NCI-H1417 treated with DMSO at 0.1 percent for 48 hours (cell line): ENCODE data around the gene ACP7.
"Not testable (repeated sequence)": the region's sequence is repeated elsewhere in the genome, so short reads cannot be mapped to it uniquely, and the experiment has no call there.

Experiments used
- DNase-seq: peaks from one replicate; lab custom pipeline; 2025; lab: John Stamatoyannopoulos, UW

The ACP7 gene, protein sequence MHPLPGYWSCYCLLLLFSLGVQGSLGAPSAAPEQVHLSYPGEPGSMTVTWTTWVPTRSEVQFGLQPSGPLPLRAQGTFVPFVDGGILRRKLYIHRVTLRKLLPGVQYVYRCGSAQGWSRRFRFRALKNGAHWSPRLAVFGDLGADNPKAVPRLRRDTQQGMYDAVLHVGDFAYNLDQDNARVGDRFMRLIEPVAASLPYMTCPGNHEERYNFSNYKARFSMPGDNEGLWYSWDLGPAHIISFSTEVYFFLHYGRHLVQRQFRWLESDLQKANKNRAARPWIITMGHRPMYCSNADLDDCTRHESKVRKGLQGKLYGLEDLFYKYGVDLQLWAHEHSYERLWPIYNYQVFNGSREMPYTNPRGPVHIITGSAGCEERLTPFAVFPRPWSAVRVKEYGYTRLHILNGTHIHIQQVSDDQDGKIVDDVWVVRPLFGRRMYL

DNA sequence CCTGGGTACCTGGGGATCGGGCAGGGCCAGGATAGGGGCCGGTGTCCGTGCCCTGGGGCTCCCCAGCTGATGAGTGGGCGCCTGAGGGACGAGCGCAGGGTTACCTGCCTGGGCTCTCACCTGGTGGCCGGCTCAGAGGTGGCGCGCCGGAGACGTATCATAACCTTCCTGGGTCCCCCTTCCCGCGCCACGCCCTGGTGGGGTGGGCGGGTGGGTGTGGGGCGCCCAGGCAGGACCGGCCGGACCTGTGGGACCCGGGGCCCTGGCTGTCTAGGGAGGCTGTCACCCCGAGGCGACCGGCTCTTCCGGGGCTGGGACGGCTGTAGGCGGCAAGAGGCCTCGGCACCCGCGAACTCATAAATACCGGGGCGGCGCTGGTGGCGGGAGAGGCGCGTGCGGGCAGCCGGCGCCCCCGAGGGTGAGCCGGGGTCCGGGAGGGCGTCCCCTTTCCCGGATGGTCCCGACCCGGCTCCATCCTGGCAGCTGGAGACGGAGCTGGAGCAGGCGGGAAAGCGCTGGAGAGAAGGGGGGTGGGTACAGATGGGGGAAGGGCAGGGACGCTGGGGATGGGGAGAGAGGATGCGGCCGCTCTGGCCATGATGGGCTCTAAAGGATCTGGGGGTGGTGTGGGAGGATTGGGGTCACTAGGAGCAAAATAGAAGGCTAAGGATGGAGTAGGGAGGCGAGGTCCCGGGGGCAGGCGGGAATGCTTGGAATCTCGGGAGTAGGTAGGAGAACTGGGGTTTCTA lies at the start of gene ACP7:
TSS of gene ACP7 (plus strand) at position 386 of the 749 bp plus-strand sequence. CDS start 902 bp downstream, outside the sequence.
- DNase-seq = no peak

DNA sequence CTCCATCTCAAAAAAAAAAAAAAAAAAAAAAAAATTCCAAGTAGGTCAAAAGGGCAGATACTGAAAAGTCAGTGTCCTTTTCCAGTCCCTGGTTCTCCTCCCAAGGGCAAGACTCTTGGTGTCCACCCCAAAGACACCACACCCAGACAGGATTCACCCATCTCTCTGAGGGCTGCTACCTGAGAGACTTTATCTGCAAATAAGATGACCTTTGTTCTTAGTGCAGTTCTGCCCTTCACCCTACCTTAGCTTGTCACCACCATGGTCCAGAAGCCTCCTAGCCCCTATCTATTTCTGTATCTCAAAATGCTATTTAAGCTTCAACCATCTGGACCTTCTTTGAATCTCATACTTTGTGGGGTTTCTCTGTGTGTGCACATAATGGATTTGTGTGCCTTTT lies 47.6 kb upstream of the ACP7 start:
- DNase-seq = no peak

DNA sequence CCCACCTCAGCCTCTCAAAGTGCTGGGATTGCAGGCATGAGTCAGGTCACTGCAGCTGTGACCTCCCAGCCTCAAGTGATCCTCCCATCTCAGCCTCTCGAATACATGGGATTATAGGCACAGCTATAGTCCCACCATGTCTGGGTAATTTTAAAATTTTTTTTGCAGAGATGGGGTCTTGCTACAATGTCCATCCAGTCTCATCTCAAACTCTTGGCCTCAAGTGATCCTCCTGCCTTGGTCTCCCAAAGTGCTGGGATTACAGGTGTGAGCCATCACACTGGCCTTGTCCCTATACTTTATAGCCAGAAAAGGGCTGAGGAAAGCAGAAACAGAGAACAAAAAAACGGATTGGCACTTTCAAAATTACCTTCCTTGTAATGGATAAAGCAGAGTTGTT lies 47.0 kb upstream of the ACP7 start:
- no peak for DNase-seq

DNA sequence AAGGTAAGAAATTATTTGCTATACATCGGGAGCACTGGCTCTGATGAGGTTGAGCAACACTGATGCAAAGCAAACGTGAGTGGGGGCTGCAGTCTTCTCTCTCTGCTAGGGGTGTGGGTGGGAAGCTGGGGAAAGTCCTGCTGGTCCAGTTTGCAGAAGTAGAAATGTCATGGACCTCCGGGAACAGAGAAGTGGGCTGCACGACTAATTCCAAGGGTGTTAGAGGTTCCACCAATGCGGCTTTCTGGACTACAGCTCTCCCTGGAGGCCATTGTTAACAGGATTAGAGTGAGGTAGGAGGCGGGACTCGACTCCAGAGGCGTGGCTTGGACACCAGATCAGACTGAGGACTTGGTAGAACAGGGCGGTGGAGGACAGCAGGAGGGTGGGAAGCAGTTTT lies 46.1 kb upstream of the ACP7 start:
- DNase-seq = no peak

DNA sequence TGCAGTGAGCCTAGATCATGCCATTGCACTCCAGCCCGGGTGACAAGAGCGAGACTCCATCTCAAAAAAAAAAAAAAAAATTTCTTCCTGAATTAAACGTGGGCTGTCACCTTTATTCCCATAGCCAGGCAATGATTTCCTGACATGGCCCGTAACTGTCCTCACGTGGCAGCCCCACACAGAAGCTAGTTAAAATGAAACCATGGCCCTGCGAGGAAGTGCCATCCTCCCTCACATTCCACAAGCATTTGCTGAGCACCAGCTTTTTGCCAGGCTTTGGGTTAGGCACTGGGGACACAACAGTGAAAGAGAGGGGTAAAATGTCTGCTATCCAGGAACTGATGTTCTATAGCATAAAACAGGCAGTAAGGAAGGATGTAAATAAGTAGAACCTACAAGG lies 38.7 kb upstream of the ACP7 start:
- DNase-seq = no peak

DNA sequence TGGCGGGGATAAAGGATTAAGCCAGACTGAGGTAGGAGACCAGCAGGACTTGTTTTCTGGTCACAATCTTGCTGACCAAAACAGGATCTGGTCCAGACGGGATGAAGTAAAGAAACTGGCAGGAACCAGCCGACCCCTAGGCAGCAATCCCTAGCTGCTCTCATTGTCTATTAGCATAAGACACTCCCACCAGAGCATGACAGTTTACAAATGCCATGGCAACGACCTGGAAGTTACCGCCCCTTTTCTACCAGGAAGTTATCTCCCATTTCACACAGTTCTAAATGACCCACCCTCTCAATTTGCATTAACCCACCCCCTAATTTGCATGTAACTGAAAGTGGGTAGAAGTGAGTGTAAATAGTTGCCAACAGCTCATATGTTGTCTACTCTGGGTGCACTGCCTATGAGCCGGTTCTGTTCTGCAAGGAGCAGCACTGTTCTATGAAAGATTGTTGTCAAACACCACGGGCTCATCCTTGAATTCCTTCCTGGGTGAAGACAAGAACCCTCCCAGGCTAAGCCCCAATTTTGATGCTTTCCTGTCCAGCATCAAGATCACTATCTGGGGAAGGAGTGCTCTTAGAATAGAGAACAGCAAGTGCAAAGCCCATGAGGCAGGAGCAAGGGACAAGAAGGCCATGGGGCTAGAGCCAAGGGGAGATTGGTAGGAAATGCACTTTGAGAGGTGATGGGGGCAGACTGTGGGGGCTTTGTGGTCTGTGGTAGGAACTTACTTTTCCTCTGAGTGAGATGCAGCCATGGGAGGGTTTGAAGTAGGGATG lies 37.9 kb upstream of the ACP7 start:
- no peak for DNase-seq

DNA sequence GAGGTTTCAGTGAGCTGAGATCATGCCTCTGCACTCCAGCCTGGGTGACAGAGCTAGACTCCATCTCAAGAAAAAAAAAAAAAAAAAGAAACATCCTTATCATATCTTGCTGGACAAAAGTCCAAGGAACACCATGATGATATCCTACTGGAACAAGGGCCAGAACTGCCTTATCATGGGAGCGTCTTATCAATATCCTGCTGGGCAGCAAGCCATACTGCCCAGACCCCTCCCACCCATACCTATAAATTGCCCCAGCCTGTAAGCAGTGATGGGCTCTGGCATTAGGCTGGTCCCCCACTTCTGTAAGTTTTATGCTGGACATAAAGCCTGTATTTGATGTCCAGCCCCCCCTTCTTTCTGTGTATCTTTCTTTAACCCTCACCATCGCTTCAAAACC lies 37.1 kb upstream of the ACP7 start:
- no peak for DNase-seq

DNA sequence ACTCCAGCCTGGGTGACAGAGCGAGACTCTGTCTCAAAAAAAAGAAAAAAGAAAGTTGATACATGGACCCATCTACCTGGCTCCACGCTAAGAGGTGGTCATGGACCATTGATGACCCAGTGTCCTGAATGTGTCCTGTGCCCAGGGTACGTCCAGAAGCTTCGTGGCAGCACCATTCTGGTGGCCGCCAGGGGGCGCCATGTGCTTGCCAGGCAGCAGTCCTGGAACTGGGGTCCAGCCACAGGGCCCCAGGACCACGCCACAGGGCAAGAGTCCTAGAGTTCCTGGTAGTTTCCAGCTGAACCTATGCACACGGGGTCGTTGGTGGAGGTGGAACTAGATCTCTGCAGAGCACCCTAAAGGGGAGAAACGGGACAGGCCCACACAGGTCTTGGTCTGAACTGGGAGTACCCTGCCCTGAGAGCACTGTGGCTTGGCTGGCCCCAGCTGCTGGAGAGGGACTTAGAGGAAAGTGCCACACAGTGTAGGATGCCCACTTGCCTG lies 31.9 kb upstream of the ACP7 start:
- no peak for DNase-seq

DNA sequence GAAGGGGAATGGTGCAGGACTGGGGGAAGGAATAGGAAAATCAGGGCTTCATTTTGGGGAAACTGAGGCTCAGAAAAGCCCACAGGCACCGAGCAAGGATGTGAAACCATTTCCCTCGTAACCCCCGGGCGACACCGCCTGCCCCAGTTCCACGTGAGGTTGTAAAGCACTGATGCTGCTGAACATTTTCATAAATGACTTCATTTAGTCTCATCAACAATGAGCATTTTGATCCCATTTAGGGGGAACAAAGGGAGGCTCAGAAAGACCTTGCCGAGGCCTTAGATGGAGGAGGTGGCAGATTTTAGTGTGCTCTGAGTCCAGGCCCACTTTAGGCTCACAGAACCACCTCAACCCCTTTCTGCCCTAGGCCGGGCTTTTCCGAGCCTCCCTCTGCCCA lies 31.3 kb upstream of the ACP7 start:
- no peak for DNase-seq

DNA sequence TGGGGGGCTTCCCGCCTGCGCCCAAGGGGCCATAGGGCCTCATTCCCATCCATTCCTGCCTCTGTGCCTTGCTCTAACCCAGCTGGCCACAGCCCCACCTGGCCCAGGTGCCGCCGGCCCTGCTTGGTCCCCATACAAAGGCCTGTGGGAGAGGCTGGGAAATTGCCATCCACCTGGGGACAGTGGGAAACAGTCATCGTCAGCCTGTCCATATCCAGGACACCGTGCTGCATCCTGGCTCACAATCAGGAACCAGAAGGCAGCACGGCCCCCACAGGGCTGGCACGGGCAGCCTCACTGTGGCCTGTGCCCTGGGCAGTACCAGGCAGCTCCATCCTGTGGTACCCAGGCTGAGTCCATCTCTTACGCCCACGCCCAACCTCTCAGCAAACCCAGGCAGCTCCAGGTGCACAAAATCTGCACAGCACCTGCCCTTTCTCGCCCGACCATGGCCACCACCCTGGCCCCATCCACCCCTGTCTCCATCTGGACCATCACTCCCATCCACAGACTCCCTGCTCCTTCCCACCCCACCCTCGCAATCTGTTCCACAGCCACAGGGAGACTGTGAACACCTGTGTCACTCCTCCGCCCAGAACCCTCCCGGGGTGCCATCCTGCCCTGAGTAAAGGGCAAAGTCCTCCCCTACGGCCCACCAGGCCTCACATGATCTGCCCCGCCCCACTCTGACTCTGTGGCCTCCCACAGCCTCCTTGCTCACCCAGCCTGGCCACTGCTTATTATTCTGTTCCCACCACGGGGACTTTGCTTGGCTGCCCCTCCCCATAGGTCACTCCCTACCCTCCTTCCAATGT lies 30.7 kb upstream of the ACP7 start:
- DNase-seq = no peak

DNA sequence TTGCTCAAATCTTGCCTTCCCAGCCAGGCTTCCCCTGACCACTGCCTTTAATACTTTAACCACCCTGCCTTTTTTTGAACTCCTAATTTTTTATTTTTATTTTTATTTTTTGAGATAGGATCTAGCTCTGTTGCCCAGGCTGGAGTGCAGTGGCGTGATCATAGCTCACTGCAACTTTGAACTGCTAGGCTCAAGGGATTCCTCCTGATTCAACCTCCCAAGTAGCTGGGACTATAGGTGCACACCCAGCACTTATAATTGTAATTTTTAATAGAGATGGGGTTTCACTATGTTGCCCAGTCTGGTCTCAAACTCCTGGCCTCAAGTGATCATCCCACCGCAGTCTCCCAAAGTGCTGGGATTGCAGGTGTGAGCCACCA lies 30.1 kb upstream of the ACP7 start:
- no peak for DNase-seq

DNA sequence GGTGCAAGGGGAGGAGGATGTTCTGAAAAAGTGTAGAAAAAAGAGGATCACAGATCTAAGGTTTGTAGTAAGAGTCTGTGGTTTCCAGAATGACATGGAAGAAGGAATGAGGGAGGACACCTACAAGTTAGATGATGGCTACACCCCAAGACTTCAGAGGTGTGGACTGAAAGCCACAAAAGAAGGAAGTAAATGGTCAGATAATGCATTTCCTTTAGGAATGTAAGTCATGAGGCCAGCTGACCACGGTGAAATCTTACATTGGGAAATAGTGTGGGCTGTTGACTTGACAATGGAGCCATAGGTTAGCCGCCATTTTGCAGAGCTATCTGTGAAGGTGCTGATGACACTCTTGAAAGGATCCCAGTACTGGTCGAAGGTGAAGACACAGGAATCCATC lies 26.6 kb upstream of the ACP7 start:
- no peak for DNase-seq

DNA sequence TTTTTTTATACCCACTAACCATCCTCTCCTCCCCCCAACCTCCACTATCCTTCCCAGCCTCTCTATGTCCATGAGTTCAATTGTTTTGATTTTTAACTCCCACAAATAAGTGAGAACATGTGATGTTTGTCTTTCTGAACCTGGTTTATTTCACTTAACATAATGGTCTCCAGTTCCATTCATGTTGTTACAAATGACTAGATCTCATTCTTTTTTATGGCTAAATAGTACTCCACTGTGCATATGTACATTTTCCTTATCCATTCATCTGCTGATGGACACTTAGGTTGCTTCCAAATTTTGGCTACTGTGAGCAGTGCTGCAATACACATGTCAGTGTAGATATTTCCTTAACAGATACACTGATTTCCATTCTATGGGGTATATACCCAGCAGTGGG lies 24.9 kb upstream of the ACP7 start:
- no peak for DNase-seq

DNA sequence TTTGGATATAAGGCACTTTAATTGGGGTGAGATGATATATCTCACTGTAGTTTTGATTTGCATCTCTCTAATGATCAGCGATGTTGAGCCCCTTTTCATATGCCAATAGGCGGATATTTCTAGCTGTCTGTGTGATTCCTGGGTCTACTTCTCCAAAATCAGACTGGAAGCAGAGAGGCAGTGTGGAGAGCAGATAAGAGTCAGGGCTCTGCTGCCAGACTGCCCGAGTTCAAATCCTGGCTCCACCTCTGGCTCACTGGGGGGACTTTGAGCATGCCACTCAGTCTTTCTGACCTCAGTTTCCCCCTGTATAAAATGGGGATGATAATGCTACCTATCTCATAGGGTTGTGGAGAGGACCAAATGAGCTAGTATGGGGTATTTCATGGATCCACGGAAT lies 24.0 kb upstream of the ACP7 start:
- DNase-seq = no peak

DNA sequence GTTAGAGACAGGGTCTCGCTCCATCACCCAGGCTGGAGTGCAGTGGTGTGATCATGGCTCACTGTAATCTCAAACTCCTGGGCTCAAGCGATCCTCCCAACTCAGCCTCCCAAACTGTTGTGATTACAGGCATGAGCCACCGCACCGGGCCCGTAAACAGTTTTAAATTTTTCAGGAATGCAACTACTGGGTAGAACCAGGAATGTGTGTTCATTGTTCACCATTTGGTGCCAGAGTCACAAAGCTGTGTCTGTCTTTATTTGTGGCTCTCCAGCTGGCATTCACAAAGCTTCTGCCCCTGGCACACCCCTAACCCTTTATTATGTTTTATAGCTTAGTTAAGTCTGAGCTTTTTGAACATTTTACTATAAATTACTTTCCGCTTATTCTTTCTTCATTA lies 19.8 kb upstream of the ACP7 start:
- DNase-seq = no peak

DNA sequence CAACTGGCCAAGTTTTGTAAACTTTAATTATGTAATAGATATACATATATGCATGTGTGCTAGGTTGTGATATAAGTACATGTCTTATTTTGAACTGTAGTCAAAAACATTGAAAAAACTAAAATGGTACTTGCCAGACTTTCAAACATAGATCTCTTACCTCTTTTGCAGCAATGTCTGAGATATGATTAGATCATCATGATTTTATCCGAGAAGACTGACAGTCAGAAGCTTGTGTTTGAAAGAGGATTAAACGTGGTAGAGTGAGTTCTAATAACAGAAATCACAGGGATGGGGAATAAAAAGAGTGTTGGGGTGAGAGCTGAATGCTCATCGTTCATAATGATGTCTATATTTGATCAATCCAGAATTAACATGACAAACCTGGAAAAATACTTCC lies 18.2 kb upstream of the ACP7 start:
- DNase-seq = no peak

DNA sequence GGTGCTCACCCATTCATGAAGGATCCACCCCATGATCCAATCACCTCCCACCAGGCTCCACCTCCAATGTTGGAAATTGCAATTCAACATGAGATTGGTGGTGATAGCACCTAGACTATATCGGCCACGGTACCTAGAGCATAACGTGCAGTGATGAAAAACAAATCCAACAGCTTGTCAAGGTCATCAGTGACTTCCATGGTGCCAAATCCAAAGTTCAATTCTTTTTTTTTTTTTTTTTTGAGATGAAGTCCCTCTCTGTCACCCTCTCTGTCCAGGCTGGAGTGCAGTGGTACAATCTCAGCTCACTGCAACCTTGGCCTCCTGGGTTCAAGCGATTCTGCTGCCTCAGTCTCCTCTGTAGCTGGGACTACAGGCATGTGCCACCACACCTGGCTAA lies 17.1 kb upstream of the ACP7 start:
- no peak for DNase-seq

DNA sequence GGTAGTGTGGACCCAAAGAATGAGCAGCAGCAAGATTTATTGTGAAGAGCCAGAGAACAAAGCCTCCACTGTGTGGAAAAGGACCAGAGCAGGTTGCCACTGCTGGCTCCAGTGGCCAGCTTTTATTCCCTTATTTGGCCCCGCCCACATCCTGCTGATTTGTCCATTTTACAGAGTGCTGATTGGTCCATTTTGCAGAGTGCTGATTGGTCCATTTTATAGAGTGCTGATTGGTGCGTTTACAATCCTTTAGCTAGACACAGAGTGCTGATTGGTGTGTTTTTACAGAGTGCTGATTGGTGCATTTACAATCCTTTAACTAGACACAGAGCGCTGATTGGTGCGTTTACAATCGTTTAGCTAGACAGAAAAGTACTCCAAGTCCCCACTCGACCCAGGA lies 15.9 kb upstream of the ACP7 start:
- not testable (repeated sequence) for DNase-seq

DNA sequence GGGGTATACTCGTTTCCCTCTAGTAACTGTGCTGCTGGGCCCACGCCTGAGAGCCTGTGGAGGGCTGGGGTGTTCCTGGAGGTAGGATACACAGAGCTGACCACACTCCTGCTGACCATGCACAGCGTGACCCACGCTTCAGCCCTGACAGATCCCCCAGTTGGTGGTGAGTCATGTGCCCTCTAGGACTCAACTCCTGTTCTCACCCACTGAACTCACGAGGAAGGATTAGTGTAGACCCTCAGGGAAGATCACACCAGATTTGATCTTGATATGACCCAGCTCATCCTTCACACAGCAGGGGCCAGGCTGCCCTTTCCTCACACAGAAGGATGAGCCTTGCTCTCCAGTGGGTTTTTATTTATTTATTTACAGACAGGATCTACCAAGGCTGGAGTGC lies 13.3 kb upstream of the ACP7 start:
- DNase-seq = no peak

DNA sequence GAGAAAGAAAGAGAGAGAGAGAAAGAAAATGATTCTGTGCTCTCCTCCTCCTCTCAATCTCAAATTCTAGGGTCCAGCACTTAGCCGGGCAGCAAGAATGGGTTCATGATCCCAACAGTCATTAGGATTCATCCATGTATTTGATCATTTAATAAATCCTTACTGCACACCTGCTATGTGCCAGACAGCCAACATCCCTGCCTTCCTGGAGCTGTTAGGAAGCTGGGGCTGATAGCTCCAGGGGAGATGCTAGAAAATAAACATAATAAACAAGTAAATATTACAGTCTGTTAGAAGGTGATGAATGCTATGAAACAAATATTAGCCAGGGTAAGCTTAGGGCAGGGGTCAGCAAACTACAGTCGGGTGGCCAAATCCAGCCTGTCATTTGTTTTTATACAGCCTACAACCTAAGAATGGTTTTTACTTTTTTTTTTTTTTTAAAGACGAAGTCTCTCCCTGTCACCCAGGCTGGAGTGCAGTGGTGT lies 9.9 kb upstream of the ACP7 start:
- no peak for DNase-seq

DNA sequence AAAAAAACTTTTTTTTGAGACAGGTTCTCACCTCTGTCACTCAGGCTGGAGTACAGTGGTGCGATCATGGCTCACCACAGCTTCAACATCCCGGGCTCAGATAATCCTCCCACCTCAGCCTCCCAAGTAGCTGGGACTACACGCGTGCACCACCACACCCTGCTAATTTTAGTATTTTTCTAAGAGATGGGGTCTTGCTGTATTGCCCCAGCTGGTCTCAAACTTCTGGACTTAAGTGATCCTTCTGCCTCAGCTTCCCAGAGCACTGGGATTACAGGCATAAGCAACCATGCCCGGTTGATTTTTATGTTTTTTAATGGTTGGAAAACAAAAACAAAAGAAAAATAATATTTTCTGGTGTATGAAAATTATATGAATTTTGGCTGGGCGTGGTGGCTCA lies 9.2 kb upstream of the ACP7 start:
- no peak for DNase-seq

DNA sequence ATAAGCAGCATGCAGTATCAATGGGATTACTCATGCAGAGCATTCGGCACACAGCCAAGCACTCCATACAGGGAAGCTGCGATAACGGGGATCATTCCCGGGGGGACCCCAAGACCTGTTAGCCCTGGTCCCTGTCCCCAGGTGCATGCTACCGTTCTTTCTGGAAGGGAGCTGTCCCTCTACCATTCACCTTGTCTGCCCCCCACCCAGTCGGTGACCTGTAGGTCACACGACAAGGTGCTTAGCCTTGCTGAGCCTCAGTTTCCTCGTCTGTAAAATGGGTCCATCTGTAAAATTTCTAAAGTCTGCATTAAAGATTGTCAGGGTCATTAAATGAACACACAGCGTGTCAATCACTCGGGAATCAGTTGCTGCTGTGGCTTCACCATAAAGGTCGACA lies 6.8 kb upstream of the ACP7 start:
- DNase-seq = no peak
